PC-9 (cell line): Measurements from ENCODE around the gene ACER3. TPM values are rescaled to one million over a fixed set of nuclear protein-coding genes. Genes with fewer than 3 reads are reported as not detected.

Experiments used
- BruUV-seq: library from RNA; stranded (reverse); fragments of 400-500 nt; replicated peaks from 2 replicates; lab custom pipeline; 2021; lab: Mats Ljungman, UMichigan
- CTCF ChIA-PET: fragments of 300-600 bp; sonication (Branson Sonifier 250); formaldehyde crosslinking; loops from one replicate; lab custom pipeline; 2022; ENCODE audit warnings: antibody characterized with exemption; lab: Charles Lee
- POLR2A ChIA-PET: fragments of 300-600 bp; sonication (Branson Sonifier 250); formaldehyde crosslinking; loops from one replicate; lab custom pipeline; 2022; ENCODE audit warnings: antibody characterized with exemption; ENCODE audit not compliant: unreplicated experiment; lab: Charles Lee
- DNase-seq, 2 experiments: peaks; one replicate each; pipeline versions ENCODE4 v3.0.0 to v3.0.0-alpha.2; 2015 to 2022; ENCODE audit warnings: mixed read lengths in 1 of 2
- H2AFZ ChIP-seq: fragments of 200-600 bp; sonication (generic); 2 replicates; pipeline ENCODE4 v1.8.1; 2017; ENCODE audit warnings: antibody characterized with exemption
- H3F3A ChIP-seq: fragments of 200-600 bp; sonication (generic); 2 replicates; pipeline ENCODE4 v1.8.1; 2017; ENCODE audit warnings: antibody characterized with exemption, mild to moderate bottlenecking, low read depth; ENCODE audit not compliant: insufficient read depth
- H3K27ac ChIP-seq: fragments of 200-600 bp; sonication (generic); 2 replicates; pipeline ENCODE4 v1.6.1; 2016; ENCODE audit warnings: mixed run types
- H3K27me3 ChIP-seq: fragments of 200-600 bp; sonication (generic); 2 replicates; pipeline ENCODE4 v1.6.1; 2016; ENCODE audit warnings: low read depth, mixed run types; ENCODE audit not compliant: insufficient read depth
- H3K36me3 ChIP-seq: fragments of 200-600 bp; sonication (generic); 2 replicates; pipeline ENCODE4 v1.6.1; 2016; ENCODE audit warnings: low read depth, mixed run types
- H3K4me1 ChIP-seq: fragments of 200-600 bp; sonication (generic); replicated peaks from 2 replicates; pipeline ENCODE4 v1.6.1; 2016; ENCODE audit warnings: mixed run types; ENCODE audit not compliant: insufficient read depth
- H3K4me2 ChIP-seq: fragments of 200-600 bp; sonication (generic); 2 replicates; pipeline ENCODE4 v1.6.1; 2017; ENCODE audit warnings: mixed run types
- H3K4me3 ChIP-seq: fragments of 200-600 bp; sonication (generic); 2 replicates; pipeline ENCODE4 v1.6.1; 2016; ENCODE audit warnings: mixed run types
- H3K79me2 ChIP-seq: fragments of 200-600 bp; sonication (generic); 2 replicates; pipeline ENCODE4 v1.6.1; 2017; ENCODE audit warnings: low read depth, mixed run types
- H3K9me2 ChIP-seq: fragments of 200-600 bp; sonication (generic); 2 replicates; pipeline ENCODE4 v1.8.1; 2017; ENCODE audit warnings: mild to moderate bottlenecking; ENCODE audit not compliant: insufficient read depth
- H3K9me3 ChIP-seq: fragments of 200-600 bp; sonication (generic); 2 replicates; pipeline ENCODE4 v1.8.1; 2016; ENCODE audit warnings: low read depth; ENCODE audit not compliant: insufficient read depth
- H4K20me1 ChIP-seq: fragments of 200-600 bp; sonication (generic); 2 replicates; pipeline ENCODE4 v1.8.1; 2017; ENCODE audit not compliant: insufficient read depth
- CTCF ChIP-seq: fragments of 200-600 bp; sonication (generic); conservative IDR thresholded peaks from 2 replicates; pipeline ENCODE4 v1.6.1; 2017; ENCODE audit warnings: mixed run types, antibody characterized with exemption, mild to moderate bottlenecking, moderate library complexity
- EZH2 ChIP-seq: fragments of 200-600 bp; sonication (generic); IDR thresholded peaks from 2 replicates; pipeline ENCODE4 v1.8.0; 2017; ENCODE audit warnings: antibody characterized with exemption, low read depth
- intact Hi-C: fragments of 100-400 bp; cut with micrococcal nuclease; formaldehyde crosslinking; loops from one replicate; pipeline ENCODE4 v1.10.0; 2022; ENCODE audit not compliant: unreplicated experiment
- total RNA-seq: library from RNA; stranded (reverse); gene quantifications from 2 replicates; pipeline ENCODE4 v1.2.3, GENCODE V29; 2021

Gene ACER3
- total RNA-seq, 1 experiment from 2014 or later = 21.3 TPM

DNA sequence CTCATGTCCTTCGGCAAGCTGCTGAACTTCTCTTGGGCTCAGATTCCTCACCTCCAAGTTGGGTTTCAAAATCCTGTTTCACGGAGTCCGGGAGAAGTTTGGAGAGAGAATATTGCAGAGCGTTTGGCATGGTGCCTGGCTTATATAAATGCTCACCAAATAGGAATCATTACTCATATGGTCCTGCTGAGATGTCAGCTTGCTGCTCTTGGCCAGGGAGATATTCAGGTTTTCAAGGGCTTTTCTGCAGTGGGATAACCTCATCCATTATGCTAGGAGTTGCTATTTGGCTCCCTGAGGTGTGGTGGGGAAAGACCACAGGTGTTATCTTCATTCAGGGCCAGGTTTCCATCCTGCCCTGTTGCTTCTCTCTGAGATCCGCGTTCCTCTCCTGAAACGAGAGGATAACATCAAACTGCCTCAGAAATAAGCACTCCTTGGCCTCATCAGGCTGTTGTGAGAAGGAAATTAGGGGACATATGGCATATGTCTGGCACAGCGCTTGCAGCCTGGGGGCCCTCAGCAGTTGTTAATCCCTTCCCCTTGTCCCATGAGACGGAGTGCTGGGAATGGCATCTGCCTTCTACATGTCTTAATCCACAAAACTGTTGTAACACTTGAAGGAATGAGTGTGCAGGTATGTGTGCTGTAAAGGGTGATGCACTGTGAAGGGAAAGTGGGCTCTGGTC is 29.9 kb upstream of the ACER3 start:
- Histone ChIP-seq H3F3A (no peaks in the 10 kb centered on the region; the same call in 1 of the 2 replicates), H3K27ac (no peak overlapping the region), H3K79me2 (no peaks in the 10 kb centered on the region), H3K9me3 (no peaks in the 10 kb centered on the region), H4K20me1 (no peaks in the 10 kb centered on the region), H3K27me3 (no peaks in the 10 kb centered on the region), H3K4me2 (no peak overlapping the region), H3K4me3 (no peak overlapping the region), H3K9me2 (no peaks in the 10 kb centered on the region), H2AFZ (no peak overlapping the region), H3K36me3 (no peaks in the 10 kb centered on the region), H3K4me1 (peaks cover 4% of the 10 kb centered on the region; the same call in 1 of the 2 replicates)
- intact Hi-C loops = no loop called here
- no peak for TF ChIP-seq CTCF
- TF ChIP-seq EZH2 = no peak
- peak in 1 of 2 experiments; percentile 44 for DNase-seq
- ChIA-PET POLR2A (no interaction called here), CTCF (interaction anchor here (0.9 kb wide), 1 partner anchor 87 kb away, joined by 6 read pairs; no protein-coding TSS in a partner anchor)
- BruUV-seq = no TSS peak

- no TSS peak for BruUV-seq
- Histone ChIP-seq H4K20me1 (no peaks in the 10 kb centered on the region), H3K27me3 (no peaks in the 10 kb centered on the region), H3K4me1 (peaks cover 8% of the 10 kb centered on the region; the same call in 1 of the 2 replicates), H3K9me2 (no peaks in the 10 kb centered on the region), H3K4me2 (no peak overlapping the region), H2AFZ (no peak overlapping the region), H3K27ac (no peak overlapping the region), H3K36me3 (no peaks in the 10 kb centered on the region), H3K4me3 (no peak overlapping the region), H3F3A (no peaks in the 10 kb centered on the region; the same call in 1 of the 2 replicates), H3K9me3 (no peaks in the 10 kb centered on the region), H3K79me2 (no peaks in the 10 kb centered on the region)
- ChIA-PET POLR2A (no interaction called here), CTCF (no interaction called here)
- DNase-seq = no peak
- TF ChIP-seq CTCF (no peak), EZH2 (no peak)
- intact Hi-C loops = no loop called here
These were observed 28.9 kb upstream of the ACER3 start for GRCh38 chr11:76831686-76832310.

- Histone ChIP-seq H4K20me1 (no peaks in the 10 kb centered on the region), H3K4me2 (no peak overlapping the region), H2AFZ (no peak overlapping the region), H3F3A (no peaks in the 10 kb centered on the region; the same call in 1 of the 2 replicates), H3K27ac (no peak overlapping the region), H3K9me3 (no peaks in the 10 kb centered on the region), H3K27me3 (no peaks in the 10 kb centered on the region), H3K36me3 (no peaks in the 10 kb centered on the region), H3K4me1 (peaks cover 12% of the 10 kb centered on the region; the same call in 1 of the 2 replicates), H3K9me2 (no peaks in the 10 kb centered on the region), H3K4me3 (no peak overlapping the region), H3K79me2 (no peaks in the 10 kb centered on the region)
- intact Hi-C loops = no loop called here
- DNase-seq = no peak
- no TSS peak for BruUV-seq
- CTCF ChIA-PET = no interaction called here
- POLR2A ChIA-PET = no interaction called here
- no peak for TF ChIP-seq CTCF
- TF ChIP-seq EZH2 = no peak
These were observed 28.4 kb upstream of the ACER3 start for GRCh38 chr11:76832361-76832760.
